Measurements from ENCODE around the gene DNMT1. TPM values are rescaled to one million over a fixed set of nuclear protein-coding genes. Genes with fewer than 3 reads are reported as not detected.

The DNMT1 gene
- polyA plus RNA-seq, 2 donors, result 32.1 to 42.6 TPM

DNA sequence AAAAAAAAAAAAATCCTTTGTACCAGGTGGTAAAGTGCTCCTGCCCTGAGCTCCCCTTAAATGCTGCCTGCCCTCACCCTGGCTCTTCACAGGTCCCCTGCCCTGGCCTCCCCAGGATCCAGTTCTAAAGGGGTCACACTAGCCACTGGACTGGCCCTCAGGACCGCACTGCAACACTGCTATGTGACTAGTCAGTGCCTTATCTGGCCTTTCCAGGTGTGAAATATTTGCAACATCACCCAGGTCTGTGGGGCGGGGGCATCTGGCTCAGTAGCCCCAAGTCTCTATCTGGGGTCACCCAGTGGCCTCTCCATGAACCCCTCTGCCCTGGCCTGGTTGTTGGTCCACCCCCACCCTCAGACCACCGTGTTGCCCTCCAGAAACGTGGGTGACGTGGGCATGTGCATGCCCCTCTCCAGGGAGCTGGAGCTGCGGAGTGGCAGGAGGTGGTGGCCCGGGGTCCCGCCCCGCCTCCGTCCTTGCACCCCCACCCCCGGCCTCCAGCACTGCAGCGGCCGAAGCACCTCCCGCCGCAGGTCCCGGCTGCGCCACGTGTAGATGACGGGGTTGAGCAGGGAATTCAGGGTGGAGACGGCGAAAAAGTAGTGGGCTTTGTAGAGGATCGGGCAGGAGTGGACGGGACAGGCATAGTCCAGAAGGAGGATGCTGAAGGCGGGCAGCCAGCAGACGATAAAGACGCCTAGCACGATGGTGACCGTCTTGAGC is 28.9 kb upstream of the DNMT1 start:
- H3K4me3 ChIP-seq (ENCODE audit: low read depth in 1 of 2, low read length in 2 of 2), result no peak overlapping the region
- WGBS, 2 donors, result 96% methylated on average over 28 of the region's 28 CpGs
- H3K27ac ChIP-seq (ENCODE audit: low read depth in 2 of 2, low read length in 1 of 2), result no peak overlapping the region
- H3K9me3 ChIP-seq (ENCODE audit: control insufficient read depth in 2 of 2, insufficient read depth in 1 of 2, low read depth in 1 of 2, low read length in 1 of 2), result no peaks in the 10 kb centered on the region
- no peaks in the 10 kb centered on the region for H3K27me3 ChIP-seq (ENCODE audit: control insufficient read depth in 1 of 2, insufficient read depth in 2 of 2, low read length in 2 of 2)
- H3K4me1 ChIP-seq (ENCODE audit: control insufficient read depth in 2 of 2, insufficient read depth in 2 of 2, low read length in 1 of 2), result no peaks in the 10 kb centered on the region
- peaks cover 0 to 5% of the 10 kb centered on the region in 2 donors for H3K36me3 ChIP-seq (ENCODE audit: control insufficient read depth in 2 of 2, insufficient read depth in 2 of 2, low read length in 1 of 2)

DNA sequence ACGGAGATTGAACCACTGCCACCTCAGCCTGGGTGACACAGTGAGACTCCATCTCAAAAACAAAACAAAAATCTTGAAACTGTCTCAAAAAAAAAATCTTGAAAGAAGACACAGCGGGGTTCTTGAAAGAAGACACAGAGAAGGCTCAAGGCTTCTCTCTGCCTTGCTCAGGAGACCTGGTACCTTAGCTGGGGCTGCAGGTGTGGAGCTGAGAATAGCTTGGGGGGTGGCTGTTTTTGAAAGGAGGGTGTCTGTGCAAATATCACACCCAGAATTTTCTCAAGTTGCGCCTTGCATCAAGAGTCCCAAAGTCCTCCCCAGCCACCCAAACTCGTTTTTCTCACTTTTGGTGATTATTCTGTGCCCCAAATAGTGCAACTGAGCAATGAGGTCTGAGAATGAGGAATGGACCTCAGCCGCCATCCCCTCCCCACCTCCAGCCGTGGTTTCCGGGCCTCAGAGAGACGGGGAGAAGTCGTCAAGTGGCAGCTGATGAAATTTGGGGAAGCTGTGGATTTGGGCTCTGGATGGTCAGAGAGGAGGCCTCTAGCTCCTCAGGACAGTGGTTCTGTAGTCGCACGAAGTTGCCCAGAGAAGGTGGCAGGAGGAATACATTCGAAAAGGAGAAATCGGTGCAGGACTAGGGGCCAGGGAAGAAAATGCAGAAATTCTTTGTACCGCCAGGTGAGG is 27.6 kb upstream of the DNMT1 start:
- H3K4me1 ChIP-seq (ENCODE audit: control insufficient read depth in 2 of 2, insufficient read depth in 2 of 2, low read length in 1 of 2), result no peaks in the 10 kb centered on the region
- H3K9me3 ChIP-seq (ENCODE audit: control insufficient read depth in 2 of 2, insufficient read depth in 1 of 2, low read depth in 1 of 2, low read length in 1 of 2), result no peaks in the 10 kb centered on the region
- 81 to 84% methylated on average over 14 of the region's 14 CpGs for WGBS, 2 donors
- H3K36me3 ChIP-seq (ENCODE audit: control insufficient read depth in 2 of 2, insufficient read depth in 2 of 2, low read length in 1 of 2), result peaks cover 0 to 5% of the 10 kb centered on the region in 2 donors
- no peak overlapping the region for H3K27ac ChIP-seq (ENCODE audit: low read depth in 2 of 2, low read length in 1 of 2)
- no peak overlapping the region for H3K4me3 ChIP-seq (ENCODE audit: low read depth in 1 of 2, low read length in 2 of 2)
- no peaks in the 10 kb centered on the region for H3K27me3 ChIP-seq (ENCODE audit: control insufficient read depth in 1 of 2, insufficient read depth in 2 of 2, low read length in 2 of 2)

- H3K4me1 ChIP-seq (ENCODE audit: control insufficient read depth in 2 of 2, insufficient read depth in 2 of 2, low read length in 1 of 2), result no peaks in the 10 kb centered on the region
- WGBS, 2 donors, result 82 to 88% methylated on average over 7 of the region's 7 CpGs
- no peaks in the 10 kb centered on the region for H3K9me3 ChIP-seq (ENCODE audit: control insufficient read depth in 2 of 2, insufficient read depth in 1 of 2, low read depth in 1 of 2, low read length in 1 of 2)
- no peak overlapping the region for H3K4me3 ChIP-seq (ENCODE audit: low read depth in 1 of 2, low read length in 2 of 2)
- peaks cover 0 to 5% of the 10 kb centered on the region in 2 donors for H3K36me3 ChIP-seq (ENCODE audit: control insufficient read depth in 2 of 2, insufficient read depth in 2 of 2, low read length in 1 of 2)
- no peaks in the 10 kb centered on the region for H3K27me3 ChIP-seq (ENCODE audit: control insufficient read depth in 1 of 2, insufficient read depth in 2 of 2, low read length in 2 of 2)
- no peak overlapping the region for H3K27ac ChIP-seq (ENCODE audit: low read depth in 2 of 2, low read length in 1 of 2)
These were observed 25.9 kb upstream of the DNMT1 start for GRCh38 chr19:10220695-10221094.

GRCh38 chr19:10219678-10220077 is 24.9 kb upstream of the DNMT1 start:
- no peak overlapping the region for H3K4me3 ChIP-seq (ENCODE audit: low read depth in 1 of 2, low read length in 2 of 2)
- WGBS, 2 donors, result 33 to 34% methylated on average over 3 of the region's 3 CpGs
- no peaks in the 10 kb centered on the region for H3K27me3 ChIP-seq (ENCODE audit: control insufficient read depth in 1 of 2, insufficient read depth in 2 of 2, low read length in 2 of 2)
- no peaks in the 10 kb centered on the region for H3K9me3 ChIP-seq (ENCODE audit: control insufficient read depth in 2 of 2, insufficient read depth in 1 of 2, low read depth in 1 of 2, low read length in 1 of 2)
- H3K27ac ChIP-seq (ENCODE audit: low read depth in 2 of 2, low read length in 1 of 2), result no peak overlapping the region
- no peaks in the 10 kb centered on the region for H3K4me1 ChIP-seq (ENCODE audit: control insufficient read depth in 2 of 2, insufficient read depth in 2 of 2, low read length in 1 of 2)
- peaks cover 0 to 5% of the 10 kb centered on the region in 2 donors for H3K36me3 ChIP-seq (ENCODE audit: control insufficient read depth in 2 of 2, insufficient read depth in 2 of 2, low read length in 1 of 2)

DNA sequence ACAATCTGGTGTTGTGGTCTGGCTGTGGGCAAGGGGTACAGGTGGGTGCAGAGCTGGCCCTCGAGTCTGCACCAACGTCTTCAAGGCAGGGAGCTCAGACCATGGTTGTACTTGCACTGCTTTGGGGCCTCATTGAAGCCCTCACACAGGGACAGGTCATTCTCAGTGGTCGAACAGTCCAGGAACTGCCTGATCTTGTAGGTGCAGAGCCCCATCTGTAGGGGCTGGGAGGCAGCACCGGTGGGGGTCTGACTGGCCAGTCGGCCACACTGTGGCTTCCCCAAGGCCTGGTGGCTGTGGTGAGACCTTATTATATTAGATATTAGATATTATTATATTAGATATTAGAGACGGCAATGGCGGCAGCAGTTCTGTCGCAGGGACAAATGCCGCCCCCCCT is 22.3 kb upstream of the DNMT1 start:
- H3K9me3 ChIP-seq (ENCODE audit: control insufficient read depth in 2 of 2, insufficient read depth in 1 of 2, low read depth in 1 of 2, low read length in 1 of 2), result no peaks in the 10 kb centered on the region
- H3K4me1 ChIP-seq (ENCODE audit: control insufficient read depth in 2 of 2, insufficient read depth in 2 of 2, low read length in 1 of 2), result no peaks in the 10 kb centered on the region
- H3K4me3 ChIP-seq (ENCODE audit: low read depth in 1 of 2, low read length in 2 of 2), result no peak overlapping the region
- no peaks in the 10 kb centered on the region for H3K27me3 ChIP-seq (ENCODE audit: control insufficient read depth in 1 of 2, insufficient read depth in 2 of 2, low read length in 2 of 2)
- WGBS, 2 donors, result 86 to 88% methylated on average over 9 of the region's 9 CpGs
- H3K27ac ChIP-seq (ENCODE audit: low read depth in 2 of 2, low read length in 1 of 2), result no peak overlapping the region
- H3K36me3 ChIP-seq (ENCODE audit: control insufficient read depth in 2 of 2, insufficient read depth in 2 of 2, low read length in 1 of 2), result no peaks in the 10 kb centered on the region

DNA sequence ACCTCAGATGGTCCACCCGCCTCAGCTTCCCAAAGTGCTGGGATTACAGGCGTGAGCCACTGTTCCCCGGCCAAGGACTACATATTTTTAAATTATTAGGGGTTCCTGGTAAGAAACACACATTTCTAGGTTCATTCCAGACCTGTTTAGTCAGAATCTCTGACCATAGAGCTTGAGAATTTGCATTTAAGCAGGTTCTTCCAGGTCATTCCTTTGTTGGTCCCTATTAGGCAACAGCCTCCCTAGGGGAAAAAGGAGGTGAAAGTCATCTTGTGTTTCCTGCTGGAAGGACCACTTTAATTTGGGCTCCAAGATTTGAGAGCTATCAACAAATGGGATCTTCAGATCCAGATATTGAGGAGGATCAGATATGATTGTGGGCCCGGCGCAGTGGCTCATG is 20.0 kb upstream of the DNMT1 start:
- H3K27me3 ChIP-seq (ENCODE audit: control insufficient read depth in 1 of 2, insufficient read depth in 2 of 2, low read length in 2 of 2), result no peaks in the 10 kb centered on the region
- H3K36me3 ChIP-seq (ENCODE audit: control insufficient read depth in 2 of 2, insufficient read depth in 2 of 2, low read length in 1 of 2), result no peaks in the 10 kb centered on the region
- H3K9me3 ChIP-seq (ENCODE audit: control insufficient read depth in 2 of 2, insufficient read depth in 1 of 2, low read depth in 1 of 2, low read length in 1 of 2), result no peaks in the 10 kb centered on the region
- no peak overlapping the region for H3K27ac ChIP-seq (ENCODE audit: low read depth in 2 of 2, low read length in 1 of 2)
- H3K4me1 ChIP-seq (ENCODE audit: control insufficient read depth in 2 of 2, insufficient read depth in 2 of 2, low read length in 1 of 2), result no peaks in the 10 kb centered on the region
- WGBS, 2 donors, result 94 to 95% methylated on average over 5 of the region's 5 CpGs
- no peak overlapping the region for H3K4me3 ChIP-seq (ENCODE audit: low read depth in 1 of 2, low read length in 2 of 2)

GRCh38 chr19:10211691-10212090 is 16.9 kb upstream of the DNMT1 start:
- WGBS, 2 donors, result 63 to 65% methylated on average over 6 of the region's 6 CpGs
- H3K27me3 ChIP-seq (ENCODE audit: control insufficient read depth in 1 of 2, insufficient read depth in 2 of 2, low read length in 2 of 2), result no peaks in the 10 kb centered on the region
- H3K4me3 ChIP-seq (ENCODE audit: low read depth in 1 of 2, low read length in 2 of 2), result no peak overlapping the region
- H3K36me3 ChIP-seq (ENCODE audit: control insufficient read depth in 2 of 2, insufficient read depth in 2 of 2, low read length in 1 of 2), result no peaks in the 10 kb centered on the region
- H3K4me1 ChIP-seq (ENCODE audit: control insufficient read depth in 2 of 2, insufficient read depth in 2 of 2, low read length in 1 of 2), result no peaks in the 10 kb centered on the region
- no peaks in the 10 kb centered on the region for H3K9me3 ChIP-seq (ENCODE audit: control insufficient read depth in 2 of 2, insufficient read depth in 1 of 2, low read depth in 1 of 2, low read length in 1 of 2)
- no peak overlapping the region for H3K27ac ChIP-seq (ENCODE audit: low read depth in 2 of 2, low read length in 1 of 2)

GRCh38 chr19:10211061-10211460 is 16.3 kb upstream of the DNMT1 start:
- H3K27me3 ChIP-seq (ENCODE audit: control insufficient read depth in 1 of 2, insufficient read depth in 2 of 2, low read length in 2 of 2), result no peaks in the 10 kb centered on the region
- no peak overlapping the region for H3K27ac ChIP-seq (ENCODE audit: low read depth in 2 of 2, low read length in 1 of 2)
- no peaks in the 10 kb centered on the region for H3K9me3 ChIP-seq (ENCODE audit: control insufficient read depth in 2 of 2, insufficient read depth in 1 of 2, low read depth in 1 of 2, low read length in 1 of 2)
- 86 to 87% methylated on average over 4 of the region's 4 CpGs for WGBS, 2 donors
- no peaks in the 10 kb centered on the region for H3K36me3 ChIP-seq (ENCODE audit: control insufficient read depth in 2 of 2, insufficient read depth in 2 of 2, low read length in 1 of 2)
- no peaks in the 10 kb centered on the region for H3K4me1 ChIP-seq (ENCODE audit: control insufficient read depth in 2 of 2, insufficient read depth in 2 of 2, low read length in 1 of 2)
- H3K4me3 ChIP-seq (ENCODE audit: low read depth in 1 of 2, low read length in 2 of 2), result no peak overlapping the region

DNA sequence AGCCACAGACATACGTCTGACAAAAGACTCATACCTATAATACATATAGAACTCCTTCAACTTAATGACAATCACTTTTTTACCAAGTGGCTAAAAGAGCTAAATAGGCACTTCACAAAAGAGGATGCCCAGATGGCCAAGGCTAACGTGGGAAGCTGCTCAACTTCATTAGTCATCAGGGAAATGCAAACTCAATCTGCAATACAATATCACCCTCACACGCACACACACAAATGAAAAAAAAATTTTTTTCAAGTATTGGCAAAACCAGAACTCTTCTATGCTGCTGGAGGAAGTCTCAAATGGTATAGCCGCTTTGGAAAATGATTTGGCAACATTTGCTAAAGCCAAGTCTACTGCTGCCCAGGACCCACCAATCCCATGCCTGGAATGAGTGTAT is 14.6 kb upstream of the DNMT1 start:
- Histone ChIP-seq H3K27me3 (ENCODE audit: control insufficient read depth in 1 of 2, insufficient read depth in 2 of 2, low read length in 2 of 2) (no peaks in the 10 kb centered on the region), H3K36me3 (ENCODE audit: control insufficient read depth in 2 of 2, insufficient read depth in 2 of 2, low read length in 1 of 2) (no peaks in the 10 kb centered on the region), H3K4me3 (ENCODE audit: low read depth in 1 of 2, low read length in 2 of 2) (no peak overlapping the region), H3K9me3 (ENCODE audit: control insufficient read depth in 2 of 2, insufficient read depth in 1 of 2, low read depth in 1 of 2, low read length in 1 of 2) (no peaks in the 10 kb centered on the region), H3K27ac (ENCODE audit: low read depth in 2 of 2, low read length in 1 of 2) (no peak overlapping the region), H3K4me1 (ENCODE audit: control insufficient read depth in 2 of 2, insufficient read depth in 2 of 2, low read length in 1 of 2) (no peaks in the 10 kb centered on the region)
- 55 to 61% methylated on average over 4 of the region's 4 CpGs for WGBS, 2 donors

GRCh38 chr19:10207026-10207425 is 12.3 kb upstream of the DNMT1 start:
- no peaks in the 10 kb centered on the region for H3K9me3 ChIP-seq (ENCODE audit: control insufficient read depth in 2 of 2, insufficient read depth in 1 of 2, low read depth in 1 of 2, low read length in 1 of 2)
- no peaks in the 10 kb centered on the region for H3K27me3 ChIP-seq (ENCODE audit: control insufficient read depth in 1 of 2, insufficient read depth in 2 of 2, low read length in 2 of 2)
- H3K27ac ChIP-seq (ENCODE audit: low read depth in 2 of 2, low read length in 1 of 2), result no peak overlapping the region
- H3K36me3 ChIP-seq (ENCODE audit: control insufficient read depth in 2 of 2, insufficient read depth in 2 of 2, low read length in 1 of 2), result no peaks in the 10 kb centered on the region
- H3K4me1 ChIP-seq (ENCODE audit: control insufficient read depth in 2 of 2, insufficient read depth in 2 of 2, low read length in 1 of 2), result no peaks in the 10 kb centered on the region
- H3K4me3 ChIP-seq (ENCODE audit: low read depth in 1 of 2, low read length in 2 of 2), result no peak overlapping the region
- WGBS, 2 donors, result 98 to 100% methylated on average over 1 of the region's 1 CpG

Measured in esophagus (tissue), 2 donors.